Vagina (tissue), 1 donor: ENCODE measurements around the gene ZNF655. TPM values are rescaled to one million over a fixed set of nuclear protein-coding genes. Genes with fewer than 3 reads are reported as not detected.

Experiments
- total RNA-seq: library from RNA; depleted of rRNA; stranded (reverse); fragments of >200 nt; gene quantifications from one replicate; pipeline ENCODE4 v1.2.3, GENCODE V29; 2016

ZNF655 gene
- total RNA-seq, 1 donor from 2014 or later: 144 TPM

Other genes starting within 250 kb of the ZNF655 start
- 106 TPM for gene ARPC1A, start 232.7 kb upstream of the ZNF655 start, total RNA-seq
- gene ARPC1B, start 183.9 kb upstream of the ZNF655 start, total RNA-seq: 114 TPM
- 48.1 TPM for gene PDAP1, start 150.0 kb upstream of the ZNF655 start, total RNA-seq
- 52.3 TPM for gene BUD31, start 149.7 kb upstream of the ZNF655 start, total RNA-seq
- gene PTCD1, start 119.8 kb upstream of the ZNF655 start, total RNA-seq: 6.1 TPM
- 23.8 TPM for gene CPSF4, start 119.7 kb upstream of the ZNF655 start, total RNA-seq
- 463 TPM for gene ATP5MF, start 92.5 kb upstream of the ZNF655 start, total RNA-seq
- gene ZNF789, start 85.8 kb upstream of the ZNF655 start, total RNA-seq: 14.5 TPM
- gene ZNF394, start 58.4 kb upstream of the ZNF655 start, total RNA-seq: 36.1 TPM
- gene ZKSCAN5, start 54.0 kb upstream of the ZNF655 start, total RNA-seq: 7.1 TPM
- gene FAM200A, start 6.5 kb upstream of the ZNF655 start, total RNA-seq: 3.4 TPM
- 1.2 TPM for gene TMEM225B, start 39.6 kb downstream of the ZNF655 start, total RNA-seq
- 12.3 TPM for gene ZSCAN25, start 58.3 kb downstream of the ZNF655 start, total RNA-seq
- gene CYP3A5, start 121.4 kb downstream of the ZNF655 start, total RNA-seq: 80.3 TPM
- gene CYP3A7, start 176.6 kb downstream of the ZNF655 start, total RNA-seq: not detected
- gene CYP3A4, start 225.5 kb downstream of the ZNF655 start, total RNA-seq: not detected